ENCODE measurements around the gene HSF5. TPM values are rescaled to one million over a fixed set of nuclear protein-coding genes. Genes with fewer than 3 reads are reported as not detected.

Gene HSF5
- total RNA-seq, 4 donors from 2014 or later, result 0.28 to 0.83 TPM; not detected in 2

DNA sequence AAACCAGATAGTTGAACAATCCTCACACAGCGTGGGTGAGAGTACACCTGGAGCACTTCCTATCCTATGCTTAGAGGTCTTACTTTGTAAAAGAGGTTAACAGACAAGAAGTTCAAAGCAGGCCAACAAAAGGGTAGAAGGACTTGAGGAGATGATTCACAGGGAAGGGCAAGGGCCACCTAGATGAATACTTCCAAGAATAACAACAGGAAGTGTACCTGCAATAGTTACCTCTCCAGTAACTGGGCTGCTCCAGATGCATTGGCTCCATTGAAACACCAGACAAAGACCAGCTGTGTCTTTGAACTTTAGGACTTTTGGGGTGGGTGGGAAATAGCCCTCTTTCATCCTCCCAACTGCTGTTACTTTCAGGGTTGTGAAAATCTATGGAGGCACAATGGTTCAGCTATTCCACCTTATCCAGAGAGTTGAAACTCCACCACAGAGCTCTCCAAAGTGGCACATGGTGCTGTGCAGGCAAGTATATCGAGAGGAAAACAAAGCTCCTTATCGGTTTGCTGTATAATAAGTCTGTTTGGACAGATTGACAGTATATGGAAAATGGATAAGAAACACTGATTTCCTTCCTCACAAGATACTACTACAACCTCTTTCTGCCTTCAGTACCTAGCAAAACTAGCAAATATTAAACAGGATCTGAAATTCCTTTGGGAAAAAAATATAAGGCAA is 93.5 kb downstream of the HSF5 start:
- no peak overlapping the region for H3K4me3 ChIP-seq
- H3K4me1 ChIP-seq, result peaks cover 0 to 49% (median 0%) of the 10 kb centered on the region in 4 donors
- no peaks in the 10 kb centered on the region for H3K36me3 ChIP-seq
- TF ChIP-seq, protein P1, sequence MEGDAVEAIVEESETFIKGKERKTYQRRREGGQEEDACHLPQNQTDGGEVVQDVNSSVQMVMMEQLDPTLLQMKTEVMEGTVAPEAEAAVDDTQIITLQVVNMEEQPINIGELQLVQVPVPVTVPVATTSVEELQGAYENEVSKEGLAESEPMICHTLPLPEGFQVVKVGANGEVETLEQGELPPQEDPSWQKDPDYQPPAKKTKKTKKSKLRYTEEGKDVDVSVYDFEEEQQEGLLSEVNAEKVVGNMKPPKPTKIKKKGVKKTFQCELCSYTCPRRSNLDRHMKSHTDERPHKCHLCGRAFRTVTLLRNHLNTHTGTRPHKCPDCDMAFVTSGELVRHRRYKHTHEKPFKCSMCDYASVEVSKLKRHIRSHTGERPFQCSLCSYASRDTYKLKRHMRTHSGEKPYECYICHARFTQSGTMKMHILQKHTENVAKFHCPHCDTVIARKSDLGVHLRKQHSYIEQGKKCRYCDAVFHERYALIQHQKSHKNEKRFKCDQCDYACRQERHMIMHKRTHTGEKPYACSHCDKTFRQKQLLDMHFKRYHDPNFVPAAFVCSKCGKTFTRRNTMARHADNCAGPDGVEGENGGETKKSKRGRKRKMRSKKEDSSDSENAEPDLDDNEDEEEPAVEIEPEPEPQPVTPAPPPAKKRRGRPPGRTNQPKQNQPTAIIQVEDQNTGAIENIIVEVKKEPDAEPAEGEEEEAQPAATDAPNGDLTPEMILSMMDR (IDR thresholded peaks at IDR 0.05), result no peak
- no peak for TF ChIP-seq POLR2A (IDR thresholded peaks at IDR 0.05)
- no peaks in the 10 kb centered on the region for H3K9me3 ChIP-seq
- H3K27me3 ChIP-seq, result no peaks in the 10 kb centered on the region
- DNase-seq, result peak in 1 of 3 donors; percentile 69
- H3K27ac ChIP-seq, result peak overlapping the region in 2 of 4 donors; percentile 60 to 78

DNA sequence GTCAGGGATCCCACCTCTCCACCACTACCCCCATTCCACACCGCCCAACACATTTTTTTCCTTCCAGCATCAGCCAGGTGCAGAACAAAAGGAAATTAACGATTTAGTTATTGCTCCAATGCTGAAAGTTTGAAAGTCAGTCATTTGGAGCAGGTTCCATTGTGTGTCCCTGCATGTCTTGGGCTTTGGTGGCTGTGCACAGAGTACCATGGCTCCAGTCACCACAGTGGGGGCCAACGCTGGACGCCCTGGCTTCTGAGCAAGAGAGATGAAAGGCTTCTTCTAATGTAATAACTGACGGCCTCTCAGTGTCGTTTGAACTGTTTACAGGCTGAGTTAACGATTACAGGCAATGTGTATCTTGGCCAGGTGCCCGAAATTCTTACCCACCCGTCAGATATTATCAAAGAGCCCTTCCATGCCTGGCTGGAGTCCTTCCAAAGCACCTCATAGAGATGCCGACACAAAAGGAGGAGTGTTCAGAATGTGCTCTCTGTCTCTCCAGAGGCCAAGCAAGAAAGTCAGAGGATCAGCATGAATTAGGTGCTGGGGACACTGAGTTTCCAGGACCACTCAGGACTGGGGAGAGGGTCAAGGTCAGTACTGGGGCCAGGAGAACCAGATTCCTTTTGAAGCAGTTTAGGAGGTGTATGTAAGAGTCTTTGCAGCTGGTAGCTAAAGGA is 96.8 kb downstream of the HSF5 start:
- Histone ChIP-seq H3K27me3 (no peaks in the 10 kb centered on the region), H3K9me3 (no peaks in the 10 kb centered on the region), H3K36me3 (no peaks in the 10 kb centered on the region), H3K4me3 (no peak overlapping the region), H3K4me1 (peaks cover 0 to 49% (median 1%) of the 10 kb centered on the region in 4 donors), H3K27ac (peak overlapping the region in 2 of 4 donors; percentile 37 to 48)
- TF ChIP-seq POLR2A (IDR thresholded peaks at IDR 0.05), result peak in 1 of 2 donors; percentile 55
- TF ChIP-seq, protein P1 (IDR thresholded peaks at IDR 0.05), result no peak
- DNase-seq, result peak in 2 of 3 donors; percentile 80 to 92

DNA sequence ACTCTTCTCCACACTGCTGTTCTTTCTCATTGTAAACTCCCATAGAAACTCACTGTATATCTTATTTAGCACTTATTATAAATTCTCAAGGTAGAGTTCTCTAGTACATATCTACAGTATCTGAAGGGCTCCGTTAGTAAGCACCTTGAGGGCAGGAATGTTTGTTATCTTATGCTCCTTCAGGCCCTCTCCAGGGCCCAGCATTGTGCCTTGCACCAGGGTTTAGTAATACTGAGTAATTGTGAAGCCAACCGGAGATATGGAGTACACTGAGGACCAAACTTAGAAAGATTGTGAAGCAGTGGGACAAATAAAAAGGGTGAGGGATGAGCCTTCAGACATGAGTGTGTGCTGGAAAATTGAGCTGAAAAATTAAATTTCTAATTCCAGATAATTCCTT is 97.3 kb downstream of the HSF5 start:
- no peaks in the 10 kb centered on the region for H3K27me3 ChIP-seq
- no peak for DNase-seq
- no peak for TF ChIP-seq POLR2A (IDR thresholded peaks at IDR 0.05)
- TF ChIP-seq, protein P1 (IDR thresholded peaks at IDR 0.05), result no peak

DNA sequence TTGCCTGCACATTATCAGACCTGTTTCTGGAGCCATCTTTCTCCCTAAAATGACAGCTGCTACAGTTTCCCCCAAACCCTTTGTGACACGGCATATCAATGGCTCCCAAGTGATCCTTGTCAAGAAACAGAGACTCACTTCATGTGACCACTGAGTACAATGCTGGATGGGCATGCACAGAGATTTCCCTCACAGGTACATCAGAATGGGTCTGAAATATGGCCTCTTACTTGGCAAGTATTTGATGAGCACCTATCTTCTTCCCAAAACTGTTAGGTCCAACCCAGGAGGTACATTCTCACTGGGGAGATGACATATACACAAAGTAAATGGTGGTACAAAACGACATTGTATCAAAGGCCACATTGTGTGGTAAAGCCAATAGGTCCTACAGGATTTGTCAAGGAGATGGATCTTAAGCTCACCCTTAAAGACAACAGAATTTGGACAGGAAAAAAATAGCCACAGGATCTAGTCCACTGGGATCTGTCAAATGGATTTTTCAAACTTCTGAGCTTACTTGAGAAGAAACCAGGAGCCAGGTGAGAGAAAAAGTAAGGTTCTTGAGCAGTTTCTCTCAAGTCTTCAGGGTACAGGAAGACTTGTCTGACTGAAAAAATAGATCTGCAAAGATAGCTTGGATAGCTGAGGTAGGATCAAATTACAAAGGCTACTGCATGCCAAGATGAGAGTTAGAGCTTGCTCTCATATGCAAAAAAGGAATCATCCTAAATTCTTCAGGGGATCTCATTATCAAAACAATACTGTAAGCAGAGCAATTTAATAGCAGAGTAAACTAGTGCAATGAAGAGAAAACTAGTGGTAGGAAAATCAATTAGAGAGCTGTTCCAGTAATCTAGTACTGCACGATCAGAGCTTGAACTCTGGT is 99.7 kb downstream of the HSF5 start:
- Histone ChIP-seq H3K27ac (peak overlapping the region in 3 of 4 donors; percentile 8 to 75 (median 37)), H3K27me3 (no peaks in the 10 kb centered on the region), H3K4me3 (no peak overlapping the region), H3K9me3 (no peaks in the 10 kb centered on the region), H3K36me3 (no peaks in the 10 kb centered on the region), H3K4me1 (peaks cover 0 to 42% (median 1%) of the 10 kb centered on the region in 4 donors)
- no peak for TF ChIP-seq POLR2A (IDR thresholded peaks at IDR 0.05)
- TF ChIP-seq, protein P1 (IDR thresholded peaks at IDR 0.05), result no peak
- no peak for DNase-seq

More for the DNA sequence above, 97.3 kb downstream of the HSF5 start:
- Histone ChIP-seq H3K4me1 (peaks cover 0 to 49% (median 1%) of the 10 kb centered on the region in 4 donors), H3K36me3 (no peaks in the 10 kb centered on the region), H3K27ac (peak overlapping the region in 2 of 4 donors; percentile 37 to 48), H3K9me3 (no peaks in the 10 kb centered on the region), H3K4me3 (no peak overlapping the region)

DNA sequence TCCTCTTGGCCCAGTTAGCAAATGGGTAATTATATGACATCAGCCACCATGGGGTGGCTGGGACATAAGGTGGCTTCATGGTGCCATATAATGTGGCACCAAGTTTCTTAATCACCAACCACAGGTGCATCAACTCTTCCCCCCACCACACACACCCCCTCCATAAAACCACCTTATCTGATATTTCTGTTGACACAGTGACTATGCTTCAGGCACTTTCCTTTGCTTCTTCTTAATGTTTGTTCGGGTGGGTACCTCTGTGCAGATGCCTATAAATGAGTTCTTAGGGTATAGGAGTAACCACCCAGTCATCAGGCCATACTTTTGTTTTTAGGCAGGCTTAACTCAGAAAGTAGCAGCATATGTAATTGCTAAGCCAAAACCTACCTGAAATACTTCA is 100.4 kb downstream of the HSF5 start:
- H3K4me3 ChIP-seq, result no peak overlapping the region
- H3K36me3 ChIP-seq, result no peaks in the 10 kb centered on the region
- H3K27ac ChIP-seq, result peak overlapping the region in 3 of 4 donors; percentile 8 to 75 (median 37)
- TF ChIP-seq, protein P1 (IDR thresholded peaks at IDR 0.05), result no peak
- no peak for TF ChIP-seq POLR2A (IDR thresholded peaks at IDR 0.05)
- H3K27me3 ChIP-seq, result no peaks in the 10 kb centered on the region
- H3K4me1 ChIP-seq, result peaks cover 0 to 49% (median 1%) of the 10 kb centered on the region in 4 donors
- DNase-seq, result peak in 2 of 3 donors; percentile 50 to 69
- H3K9me3 ChIP-seq, result no peaks in the 10 kb centered on the region

All from Peyer's patch (tissue), 4 donors.